HG03159 (cell line): ENCODE results near the gene ATXN7L3.

ENCODE experiments used
- ATAC-seq: cut with Tn5 transposase; IDR thresholded peaks from one replicate; pipeline ENCODE4 v1.9.1; 2021; ENCODE audit warnings: mild to moderate bottlenecking, moderate library complexity; ENCODE audit not compliant: unreplicated experiment

The ATXN7L3 gene

DNA sequence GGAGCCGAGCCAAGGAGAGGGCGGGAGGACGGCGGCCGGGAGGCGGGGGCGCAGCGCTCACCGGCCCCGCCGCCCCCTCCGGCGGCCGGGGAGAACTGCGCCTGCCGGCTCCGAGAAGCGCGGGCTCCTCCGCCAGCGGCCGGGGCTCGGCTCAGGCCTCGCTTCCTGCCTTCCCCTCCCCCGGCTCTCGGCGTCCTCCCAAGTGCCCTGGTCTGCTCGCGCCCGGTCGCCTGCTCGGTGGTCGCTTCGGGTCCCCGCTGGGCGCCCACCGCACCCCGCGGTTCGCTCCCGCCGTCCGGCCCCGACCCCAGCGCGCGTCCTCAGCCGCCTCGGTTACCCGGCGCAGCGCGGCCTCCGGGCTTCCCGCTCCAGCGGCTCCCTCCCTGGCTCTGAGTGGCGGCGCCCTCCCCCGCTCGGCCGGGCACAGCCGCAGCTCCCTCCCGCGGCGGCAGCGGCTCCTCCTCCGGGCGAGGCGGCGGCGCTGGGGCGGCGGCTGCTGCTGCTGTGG, 19.5 kb upstream of the ATXN7L3 start:
- ATAC-seq: peak; percentile 42

DNA sequence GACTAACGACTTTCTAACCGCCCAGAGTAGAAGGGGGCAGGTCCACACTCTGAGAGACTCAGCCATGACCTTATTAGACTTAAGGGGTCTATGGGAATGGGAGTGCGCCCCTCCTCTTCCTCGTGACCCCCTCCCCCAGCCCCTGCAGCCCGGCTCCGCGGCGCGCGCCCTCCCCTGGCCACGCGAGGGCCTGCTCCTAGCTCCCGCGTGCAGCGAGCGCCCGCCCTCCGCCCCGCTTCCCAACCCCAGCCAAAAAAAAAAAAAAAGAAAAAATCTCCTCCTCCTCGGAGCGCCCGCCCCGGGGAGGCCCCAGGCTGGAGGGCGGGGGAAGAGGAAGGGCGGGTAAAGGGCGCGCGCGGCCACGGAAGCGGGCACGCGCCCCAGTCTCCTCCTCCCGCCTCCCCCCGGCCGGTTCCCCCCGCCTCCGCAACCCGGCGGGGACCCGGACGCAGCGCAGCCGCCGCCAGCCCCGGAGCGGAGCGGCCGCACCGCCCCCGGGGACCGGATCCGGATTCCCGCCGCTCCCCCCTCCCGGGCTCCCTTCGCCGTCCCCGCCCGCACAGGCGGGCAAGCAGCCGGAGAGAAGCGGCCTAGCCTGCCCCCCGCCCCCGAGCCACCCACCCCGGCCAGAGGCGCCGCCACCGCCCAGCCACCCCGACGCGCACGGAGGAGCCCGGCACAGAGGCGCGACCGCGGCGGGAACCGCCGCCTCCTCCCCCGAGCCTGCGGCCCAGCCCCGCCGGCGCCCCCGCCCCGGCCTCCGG, 18.8 kb upstream of the ATXN7L3 start:
- peak; percentile 30 for ATAC-seq

DNA sequence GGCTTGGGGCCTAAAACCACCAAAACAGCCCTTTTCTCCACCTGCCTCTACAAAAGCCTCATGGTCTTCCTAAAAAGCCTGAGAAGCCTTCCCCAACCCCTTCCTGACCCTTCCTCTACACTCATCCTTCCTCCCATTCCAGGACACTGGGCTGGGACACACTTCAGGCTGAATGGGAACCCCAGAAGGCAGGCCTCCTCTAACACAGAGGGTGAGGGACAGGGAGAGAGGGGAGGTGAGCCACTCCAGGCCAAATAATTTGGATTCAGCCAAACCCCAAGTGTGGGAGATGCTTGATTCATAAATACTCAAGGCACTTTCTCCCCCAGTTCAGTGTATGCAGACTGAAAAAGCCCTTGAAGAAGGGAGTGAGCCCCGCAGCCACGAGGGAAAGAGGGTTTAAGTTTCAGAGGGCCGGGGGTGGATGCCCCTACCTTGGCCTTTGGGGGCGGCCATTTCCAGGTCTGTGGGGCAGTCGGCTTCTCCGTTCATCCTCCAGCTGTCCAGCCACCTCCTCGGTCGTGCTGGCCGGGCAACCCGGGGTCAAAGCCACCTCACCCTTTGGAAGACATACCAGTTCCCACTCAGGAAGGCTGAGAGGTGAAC, 18.2 kb upstream of the ATXN7L3 start:
- no peak for ATAC-seq

DNA sequence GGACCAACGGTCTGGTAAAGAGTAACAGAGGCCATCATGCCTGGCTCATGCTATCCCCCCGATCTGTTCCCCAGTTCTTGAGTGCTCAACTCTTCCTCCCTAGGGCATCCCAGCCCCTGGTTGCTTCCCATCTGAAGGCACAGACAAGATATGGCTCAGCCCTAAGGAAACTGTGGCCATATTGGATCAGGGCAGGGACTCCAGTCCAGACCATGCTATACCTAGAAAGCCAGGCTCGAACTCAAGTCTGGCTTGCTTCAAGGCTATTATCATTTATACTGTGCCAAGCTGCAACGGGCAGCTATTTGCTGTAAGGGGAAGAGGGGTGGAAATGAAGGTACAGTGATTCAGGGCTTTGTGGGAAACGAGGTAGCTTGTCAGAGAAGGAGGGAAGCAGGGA, 17.0 kb upstream of the ATXN7L3 start:
- no peak for ATAC-seq

DNA sequence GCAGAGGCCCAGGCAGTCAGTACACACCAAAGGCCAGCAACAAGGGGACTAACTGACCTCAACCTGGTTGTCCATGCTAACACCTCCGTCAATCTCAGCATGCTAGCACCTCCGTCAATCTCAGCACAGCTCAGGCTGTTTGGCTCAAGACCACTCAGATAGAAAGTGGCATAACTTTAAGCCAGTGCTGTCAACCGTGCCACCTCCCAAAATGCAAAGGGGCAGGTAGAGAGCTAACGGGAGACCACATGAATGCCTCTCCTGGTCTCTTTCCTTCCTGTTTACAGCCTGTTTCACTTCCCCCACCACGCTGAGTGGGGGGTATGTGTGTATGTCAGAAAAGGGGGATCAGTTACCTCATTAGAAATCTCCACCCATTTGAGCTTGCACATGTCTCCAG, 16.5 kb upstream of the ATXN7L3 start:
- ATAC-seq: no peak

DNA sequence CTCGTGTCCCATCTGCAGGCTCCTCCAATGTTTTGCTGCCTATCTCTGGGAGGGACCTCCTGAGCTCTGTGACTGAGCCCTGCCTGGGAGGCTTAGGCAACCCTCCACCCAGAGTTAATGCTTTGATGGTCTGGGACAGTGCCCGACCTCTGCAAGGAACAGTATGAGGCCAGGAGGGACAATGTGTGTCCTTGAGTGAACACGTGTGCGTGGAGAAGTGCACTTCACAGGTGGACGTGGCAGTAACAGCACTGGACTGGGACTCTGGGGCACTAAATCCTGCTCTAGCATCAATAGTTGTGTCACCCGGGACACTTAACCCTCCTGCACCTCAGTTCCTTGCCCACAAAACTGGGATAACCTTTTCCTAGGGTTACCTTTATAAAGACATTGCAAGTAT, 15.2 kb upstream of the ATXN7L3 start:
- no peak for ATAC-seq

DNA sequence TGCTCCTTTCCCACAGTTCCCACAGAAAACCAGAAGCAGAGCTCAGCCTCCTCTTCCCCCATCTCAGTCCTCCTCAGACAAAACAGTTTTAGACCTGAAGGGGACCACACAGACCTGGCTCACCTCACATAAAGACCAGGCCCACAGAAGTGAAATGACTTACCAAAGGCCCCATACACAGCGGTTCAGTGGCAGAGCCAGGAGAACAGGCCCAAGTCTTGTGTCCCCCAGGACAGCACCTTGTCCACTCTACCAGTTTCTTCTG, 14.5 kb upstream of the ATXN7L3 start:
- no peak for ATAC-seq

DNA sequence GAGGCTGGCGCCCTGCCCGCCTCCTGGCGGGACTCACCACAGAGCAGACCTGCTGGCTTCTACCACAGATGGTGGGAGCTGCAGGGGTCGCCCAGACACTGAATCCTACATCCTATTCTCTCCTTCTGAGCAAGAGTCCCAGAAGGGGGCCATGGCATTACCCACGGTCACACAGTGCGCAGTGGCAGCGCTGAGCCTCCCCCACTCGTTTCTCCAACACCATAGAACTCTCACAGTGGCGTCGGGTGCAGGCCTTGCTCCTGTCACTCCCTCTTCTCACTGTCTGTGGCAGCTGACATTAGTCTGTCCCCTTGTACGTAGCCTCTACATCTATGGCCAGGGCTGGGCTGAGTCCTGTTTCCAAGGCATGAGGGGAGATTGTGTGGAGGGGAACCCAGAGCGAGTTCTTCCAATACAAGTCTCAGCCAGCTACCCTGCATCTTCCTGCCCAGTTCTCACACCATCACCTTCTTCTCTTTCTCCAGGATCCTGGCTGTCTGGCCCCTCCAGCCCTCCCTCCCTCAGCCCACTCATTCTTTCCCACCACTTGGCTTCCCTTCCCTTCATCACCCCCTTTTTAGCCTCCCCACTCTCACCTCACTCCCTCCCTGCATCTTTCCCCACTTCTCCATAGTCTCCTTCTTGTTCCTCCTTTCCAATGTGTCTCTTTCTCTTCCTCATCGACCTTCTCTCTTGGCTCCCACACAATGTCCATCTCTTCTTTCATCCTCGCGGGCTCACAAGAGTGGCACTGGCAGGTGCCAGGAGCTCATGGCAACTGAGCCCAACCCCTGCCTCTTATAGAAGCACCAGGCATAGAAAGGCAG, 13.9 kb upstream of the ATXN7L3 start:
- ATAC-seq: no peak

DNA sequence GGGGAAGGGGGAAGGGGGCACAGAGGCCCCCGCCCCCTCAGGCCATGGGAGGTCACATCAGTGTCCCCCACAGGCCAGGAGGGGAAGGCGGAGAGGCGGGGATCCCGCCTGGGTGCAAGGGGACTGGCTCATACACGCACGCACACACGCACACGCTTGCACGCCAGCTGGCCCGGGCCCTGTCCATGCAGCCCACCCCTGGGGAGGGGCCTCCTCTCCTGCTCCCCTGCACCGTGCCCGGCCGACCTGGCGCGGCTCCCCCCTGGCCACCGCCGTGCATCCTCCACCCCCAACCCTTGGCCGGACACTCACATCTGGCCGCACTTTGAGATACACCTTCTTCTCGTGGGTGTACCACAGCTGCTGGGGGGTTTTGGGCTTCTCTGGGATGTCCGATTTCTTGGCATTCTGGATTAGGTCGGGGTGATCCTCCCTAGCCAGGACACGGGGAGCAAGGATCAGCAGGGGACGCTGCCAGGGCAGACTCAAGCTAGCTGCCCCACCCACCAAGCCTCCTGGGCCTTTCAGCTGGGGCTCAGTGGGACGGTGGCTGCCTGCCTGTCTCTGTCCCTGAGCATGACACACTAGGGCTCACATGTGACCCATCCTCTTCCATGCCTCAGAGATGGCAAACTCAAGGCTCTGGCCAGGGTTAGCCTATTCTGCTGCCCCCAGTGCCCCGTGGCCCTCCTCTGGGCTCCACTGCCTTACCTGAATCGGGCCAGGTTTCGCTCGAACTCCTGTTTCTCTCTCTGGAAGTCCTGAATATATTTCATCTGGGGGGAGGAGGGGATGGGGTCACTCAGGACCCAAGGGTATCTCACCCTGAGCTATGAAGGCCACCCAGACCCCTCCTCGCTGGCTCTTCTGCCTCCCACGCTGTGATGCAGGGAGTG, 13.1 kb upstream of the ATXN7L3 start:
- ATAC-seq: no peak

DNA sequence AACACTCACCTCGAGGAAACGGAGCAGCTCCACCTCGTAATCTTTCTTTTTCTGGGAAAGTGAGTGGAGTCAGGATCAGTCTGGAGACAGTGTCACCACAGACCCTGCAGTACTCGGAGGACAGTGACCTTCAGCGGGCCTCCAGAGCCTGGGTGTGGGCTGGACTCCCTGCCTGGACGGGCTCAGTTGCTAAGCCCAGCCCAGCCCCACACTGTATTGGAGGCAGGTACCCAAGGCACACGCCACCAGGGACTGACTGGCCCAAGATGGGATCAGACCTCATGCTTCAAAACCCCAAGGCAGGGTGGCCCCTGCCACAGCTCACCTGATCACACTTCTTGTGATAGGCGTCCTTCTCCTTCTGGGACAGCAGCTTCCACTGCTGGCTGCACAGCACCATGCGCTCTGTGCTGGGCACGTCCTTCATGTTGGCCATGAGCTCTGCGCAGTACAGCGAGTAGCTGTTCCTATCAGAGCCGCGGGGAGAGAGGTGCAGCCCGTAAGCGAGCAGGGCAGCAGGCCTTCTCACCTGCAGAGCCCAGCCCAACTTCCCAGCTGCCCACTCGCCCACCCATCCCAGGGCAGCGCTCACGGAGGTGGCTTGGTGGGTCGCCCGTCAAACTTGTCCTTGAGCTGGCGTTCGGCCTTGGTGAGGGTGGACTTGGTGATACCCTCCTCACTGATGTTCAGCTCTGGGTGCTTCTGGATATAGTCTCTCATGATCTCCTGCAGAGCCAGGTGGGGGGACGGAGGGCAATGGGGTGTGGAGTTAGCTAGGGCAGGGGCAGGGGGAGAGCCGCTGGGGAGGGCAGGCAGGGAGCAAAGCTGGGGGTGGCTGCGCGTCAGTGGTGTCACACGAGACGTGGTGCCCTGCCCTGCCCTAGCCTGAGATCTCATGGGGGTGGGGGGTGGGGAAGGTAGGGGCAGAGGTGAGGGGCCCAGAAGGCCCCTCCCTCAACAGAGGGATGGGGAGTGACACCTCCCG, 11.9 kb upstream of the ATXN7L3 start:
- ATAC-seq: no peak

DNA sequence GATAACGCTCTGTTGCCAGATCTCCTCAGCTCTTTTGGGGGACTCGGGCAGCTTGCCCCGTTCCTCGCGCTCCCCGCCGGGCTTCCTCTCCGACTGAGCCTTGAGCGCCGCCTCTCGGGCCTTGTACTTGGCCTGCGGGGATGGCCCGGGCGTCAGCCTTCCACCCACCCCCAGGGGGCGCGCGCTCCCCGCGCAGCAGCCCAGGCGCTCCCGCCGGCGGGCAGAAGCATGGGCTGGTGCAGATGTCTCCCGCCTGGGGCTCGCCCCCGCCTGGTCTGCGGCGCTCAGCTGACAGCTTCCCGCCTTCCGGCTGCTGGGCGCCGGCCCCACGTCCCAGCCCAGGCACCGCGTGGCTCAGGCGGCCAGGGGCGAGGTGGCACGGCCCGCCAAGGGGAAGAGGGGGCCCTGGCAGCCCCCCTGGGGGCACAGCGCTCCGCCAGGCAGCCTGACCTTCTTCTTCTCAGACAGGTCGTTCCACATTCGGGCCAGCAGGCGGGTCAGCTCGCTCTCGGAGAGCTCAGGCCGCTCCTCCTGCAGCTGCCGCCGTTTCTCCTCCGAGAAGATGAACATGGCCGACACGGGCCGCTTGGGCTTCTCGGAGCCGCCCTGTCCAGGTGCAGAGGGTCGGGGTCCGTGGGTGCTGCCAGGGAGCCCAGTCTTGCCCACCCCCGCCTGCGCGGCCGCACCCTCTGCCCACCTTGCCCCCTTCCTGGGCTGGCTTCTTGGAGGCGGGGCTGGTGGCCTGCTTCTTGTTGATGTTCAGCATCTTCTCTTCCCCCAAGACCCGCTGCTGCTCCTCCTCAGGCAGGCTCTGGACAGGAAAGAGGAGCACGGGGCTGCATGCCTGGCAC, 10.9 kb upstream of the ATXN7L3 start:
- peak; percentile 71 for ATAC-seq

DNA sequence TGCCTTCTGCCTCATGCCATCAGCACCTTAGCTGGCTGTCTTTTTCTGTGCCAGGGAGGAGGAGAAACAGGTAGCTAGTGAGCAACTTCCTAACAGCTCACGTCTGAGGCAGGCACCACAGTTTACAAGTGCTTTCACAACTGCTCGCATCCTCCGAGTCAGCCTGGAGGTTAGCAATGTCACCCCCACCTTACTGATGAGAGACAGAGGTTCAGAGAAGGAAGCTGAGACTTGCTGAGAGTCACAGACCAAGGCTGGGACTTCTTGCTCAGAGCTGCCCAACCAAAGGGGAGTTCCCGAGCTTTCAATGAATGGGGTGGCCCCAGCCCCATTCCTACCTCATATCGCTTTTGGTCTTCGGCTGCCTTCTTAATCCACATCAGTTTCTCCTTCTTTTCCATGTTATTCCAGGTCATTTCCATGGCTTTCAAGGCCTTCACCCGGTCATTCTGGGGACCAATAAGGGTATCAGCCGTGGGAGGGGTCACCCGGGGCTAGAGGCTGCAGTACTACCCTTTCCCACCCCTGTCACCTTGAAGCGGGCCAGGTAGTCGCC, 10.2 kb upstream of the ATXN7L3 start:
- ATAC-seq: no peak

DNA sequence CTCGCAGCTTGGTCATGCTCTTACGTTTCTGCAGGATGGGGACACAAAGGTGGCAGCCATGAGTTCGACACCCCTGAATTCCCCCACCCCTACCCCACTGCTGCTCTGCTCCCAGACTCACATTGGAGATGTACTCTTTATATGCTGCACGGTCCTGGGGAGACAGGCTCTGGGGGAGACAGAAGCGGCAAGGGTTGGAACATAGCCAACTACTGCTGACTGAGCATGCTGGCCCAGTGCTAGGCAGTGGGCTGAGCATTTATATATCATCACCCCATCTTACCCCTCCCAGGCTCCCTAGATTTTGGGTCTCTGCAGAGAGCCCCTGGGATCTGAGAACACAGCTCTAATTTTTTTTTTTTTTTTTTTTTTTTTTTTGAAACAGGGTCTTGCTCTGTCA, 8.1 kb upstream of the ATXN7L3 start:
- ATAC-seq: no peak

DNA sequence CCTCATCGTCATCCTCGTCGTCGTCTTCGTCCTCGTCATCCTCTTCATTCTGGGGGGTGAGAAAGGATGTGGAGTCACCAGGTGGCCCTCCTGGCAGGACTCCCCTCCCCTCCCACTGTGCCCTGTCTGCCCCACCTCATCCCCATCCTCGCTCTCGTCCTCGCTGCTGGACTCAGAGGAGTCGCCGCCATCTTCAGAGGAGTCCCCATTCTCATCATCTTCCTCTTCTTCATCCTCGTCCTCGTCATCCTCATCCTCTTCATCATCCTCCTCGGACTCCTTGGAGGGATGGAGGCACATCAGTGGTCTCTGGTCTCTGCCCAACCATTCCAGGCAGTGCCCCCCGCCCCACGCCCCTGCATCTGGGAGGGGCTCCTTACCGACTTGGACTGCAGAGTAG, 7.6 kb upstream of the ATXN7L3 start:
- no peak for ATAC-seq

DNA sequence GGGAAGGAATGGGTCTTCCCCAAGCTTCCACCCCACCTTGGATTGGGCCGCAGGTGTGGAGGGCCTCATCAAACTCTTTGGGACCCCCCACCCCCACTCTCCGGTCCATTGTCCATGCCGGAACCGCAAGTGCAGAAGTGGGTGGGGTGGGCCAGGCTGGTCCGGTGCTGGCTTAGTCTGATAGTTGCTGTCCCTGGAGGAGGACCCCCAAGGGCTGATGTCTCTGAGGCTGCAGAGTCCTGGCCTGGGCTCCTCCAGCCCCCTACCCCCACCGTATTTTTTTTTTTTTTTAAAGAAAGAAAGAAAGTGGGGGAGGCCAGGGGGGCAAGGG, 7.1 kb upstream of the ATXN7L3 start:
- no peak for ATAC-seq

DNA sequence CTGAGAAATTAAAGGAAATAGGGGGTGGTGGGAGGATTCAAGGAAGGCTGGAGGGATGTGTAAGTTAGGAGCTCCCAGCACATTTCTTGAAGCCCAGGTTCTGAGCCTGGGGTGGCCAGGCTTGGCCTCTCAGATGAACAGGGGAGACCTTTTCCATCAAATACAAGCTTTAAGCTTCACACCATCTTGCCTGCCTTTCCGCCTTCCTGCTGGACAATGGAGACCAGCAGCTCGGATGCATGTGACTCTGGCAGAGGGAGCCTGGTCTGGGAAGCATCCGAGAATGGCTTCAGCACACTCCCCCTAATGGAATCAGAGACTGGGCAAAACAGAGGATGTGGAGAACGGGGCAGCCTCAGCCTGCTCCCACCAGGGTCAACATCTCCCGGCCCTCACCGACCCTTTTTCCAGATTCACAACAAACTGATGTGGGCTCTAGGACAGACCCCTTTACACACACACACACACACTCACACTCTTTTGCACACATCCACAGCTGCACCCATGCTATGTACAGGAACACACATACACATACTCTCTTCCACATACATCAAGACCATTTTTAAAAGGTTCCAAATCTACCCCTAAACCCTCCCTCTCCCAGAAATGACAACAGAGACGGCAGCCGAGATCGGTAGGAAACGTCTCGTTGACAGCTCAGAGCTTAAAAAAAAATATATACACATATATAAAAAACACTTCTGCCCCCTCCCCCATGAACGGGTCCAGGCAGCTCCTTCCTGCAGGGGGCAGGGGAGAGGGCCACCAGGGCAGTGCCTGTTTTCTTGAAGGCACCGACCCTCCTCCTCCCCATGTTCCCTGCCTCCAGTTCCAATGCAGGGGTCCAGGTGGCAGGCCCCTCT, 6.5 kb upstream of the ATXN7L3 start:
- no peak for ATAC-seq

DNA sequence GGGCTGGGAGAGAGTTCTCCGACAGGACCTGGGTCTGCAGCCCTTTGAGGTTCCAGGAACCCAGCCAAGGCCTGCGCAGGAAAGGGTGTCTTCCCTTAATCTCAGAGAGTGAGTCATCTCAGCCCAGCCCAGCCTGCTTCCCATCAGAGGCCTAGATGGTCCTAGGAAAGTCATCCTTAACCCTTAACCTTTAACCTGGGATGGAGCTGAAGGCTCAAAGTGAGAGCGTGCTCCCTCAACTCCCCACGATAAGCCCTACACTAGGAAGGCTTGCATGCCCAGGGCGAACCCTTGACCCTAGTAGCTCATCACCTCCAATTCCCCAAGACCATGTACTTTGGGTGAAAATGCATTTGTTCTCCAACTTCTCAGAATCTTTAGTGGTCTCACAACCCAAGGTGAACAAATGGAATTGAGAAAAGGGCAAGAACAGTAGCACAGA, 4.8 kb upstream of the ATXN7L3 start:
- ATAC-seq: no peak
